Cerebellar cortex (tissue), 1 donor: ENCODE data around the gene TMEM198.

ENCODE experiments used
- DNase-seq: peaks from one replicate; pipeline ENCODE4 v3.0.0-alpha.2; 2015; ENCODE audit warnings: low spot score

TMEM198 gene

GRCh38 chr2:219525533-219526232 lies 18.1 kb upstream of the TMEM198 start:
- DNase-seq, result no peak

- DNase-seq, result no peak
Observed at GRCh38 chr2:219526320-219527075, 17.3 kb upstream of the TMEM198 start.

GRCh38 chr2:219527076-219527394 lies 16.8 kb upstream of the TMEM198 start:
- DNase-seq, result no peak

- no peak for DNase-seq
Observed at GRCh38 chr2:219527472-219527871, 16.4 kb upstream of the TMEM198 start.

- DNase-seq, result peak; percentile 91
Observed at GRCh38 chr2:219530048-219530963, 13.5 kb upstream of the TMEM198 start.

- DNase-seq, result no peak
Observed at GRCh38 chr2:219531639-219532377, 12.0 kb upstream of the TMEM198 start.

GRCh38 chr2:219532378-219532649 lies 11.5 kb upstream of the TMEM198 start:
- DNase-seq, result no peak

GRCh38 chr2:219533930-219534661 lies 9.7 kb upstream of the TMEM198 start:
- peak; percentile 59 for DNase-seq

- DNase-seq, result no peak
Observed at GRCh38 chr2:219536425-219536824, 7.4 kb upstream of the TMEM198 start.

GRCh38 chr2:219536967-219537366 lies 6.9 kb upstream of the TMEM198 start:
- DNase-seq, result no peak

- DNase-seq, result no peak
Observed at GRCh38 chr2:219537657-219538488, 6.0 kb upstream of the TMEM198 start.

GRCh38 chr2:219538504-219538951 lies 5.3 kb upstream of the TMEM198 start:
- no peak for DNase-seq

- DNase-seq, result no peak
Observed at GRCh38 chr2:219538956-219539788, 4.7 kb upstream of the TMEM198 start.

GRCh38 chr2:219539926-219540678 lies 3.7 kb upstream of the TMEM198 start:
- no peak for DNase-seq

- no peak for DNase-seq
Observed at GRCh38 chr2:219540784-219541504, 2.9 kb upstream of the TMEM198 start.

GRCh38 chr2:219541611-219542180 lies 2.1 kb upstream of the TMEM198 start:
- DNase-seq, result peak; percentile 81

GRCh38 chr2:219542931-219543595 lies 765 bp upstream of the TMEM198 start:
- DNase-seq, result peak; percentile 33
